Activated B cell treated with CpG ODN at 0.5 μM for 24 hours (primary cell): Measurements from ENCODE around the gene KEAP1. TPM values are rescaled to one million over a fixed set of nuclear protein-coding genes. Genes with fewer than 3 reads are reported as not detected.
"Not testable (repeated sequence)": the region's sequence is repeated elsewhere in the genome, so short reads cannot be mapped to it uniquely, and the experiment has no call there.

ENCODE experiments used
- ATAC-seq: fragments of 200-7000 bp; cut with Tn5 transposase; one replicate; pipeline ENCODE4 v1.10.0; 2021; ENCODE audit warnings: low read depth, mild to moderate bottlenecking, moderate library complexity
- CTCF ChIA-PET: fragments of 350-600 bp; sonication (Branson Sonifier 250); formaldehyde crosslinking; loops from one replicate; lab custom pipeline; 2021; ENCODE audit warnings: antibody characterized with exemption; lab: Charles Lee
- POLR2A ChIA-PET: fragments of 350-600 bp; sonication (Branson Sonifier 250); formaldehyde crosslinking; loops from one replicate; lab custom pipeline; 2021; ENCODE audit warnings: antibody characterized with exemption; lab: Charles Lee
- DNase-seq: peaks from one replicate; pipeline ENCODE4 v3.0.0; 2022
- H3K27ac Mint-ChIP-seq: one replicate; pipeline ENCODE4 v1.8.0; 2020; ENCODE audit warnings: mixed read lengths
- H3K27me3 Mint-ChIP-seq: one replicate; pipeline ENCODE4 v1.8.0; 2021; ENCODE audit warnings: mixed read lengths
- H3K36me3 Mint-ChIP-seq: one replicate; pipeline ENCODE4 v1.8.0; 2021; ENCODE audit warnings: low read depth, mixed read lengths
- H3K4me1 Mint-ChIP-seq: one replicate; pipeline ENCODE4 v1.8.0; 2021; ENCODE audit warnings: mixed read lengths
- H3K4me3 Mint-ChIP-seq: one replicate; pipeline ENCODE4 v1.8.0; 2020; ENCODE audit warnings: mild to moderate bottlenecking, mixed read lengths
- H3K9me3 Mint-ChIP-seq: one replicate; pipeline ENCODE4 v1.8.0; 2020; ENCODE audit warnings: mixed read lengths
- intact Hi-C: fragments of 100-400 bp; cut with micrococcal nuclease; formaldehyde crosslinking; loops from one replicate; pipeline ENCODE4 v1.15.1; 2024
- total RNA-seq: library from RNA; stranded (reverse); gene quantifications from 2 replicates; pipeline ENCODE4 v1.2.3, GENCODE V29; 2022
- TF ChIP-seq, protein P1 (sequence below): fragments of 200-600 bp; IDR thresholded peaks from one replicate; pipeline ENCODE4 v1.8.0; 2022; ENCODE audit warnings: antibody characterized with exemption, mild to moderate bottlenecking

The KEAP1 gene
- total RNA-seq, 1 donor from 2014 or later, result 38.9 TPM

- POLR2A ChIA-PET, result interaction anchor here (0.5 to 3.0 kb wide), 11 partner anchors 10 to 831 kb away, joined by 3 to 16 read pairs (median 5); partner anchors contain the start of genes CDKN2D and QTRT1
- intact Hi-C loops, result loop anchor here (1.0 kb wide), 2 partner anchors 23 to 41 kb away; partner anchors contain the start of gene KRI1
- DNase-seq (peak; percentile 79), ATAC-seq (peak; percentile 88)
- CTCF ChIA-PET, result interaction anchor here (2.5 to 2.9 kb wide), 2 partner anchors 24 to 29 kb away, joined by 16 to 23 read pairs; partner anchors contain the start of genes CDKN2D and KRI1
- peak within 1 kb of the TSS; percentile 86 for H3K4me3 Mint-ChIP-seq
- no peaks in the 10 kb centered on the region for H3K9me3 Mint-ChIP-seq
- TF ChIP-seq, protein P1, sequence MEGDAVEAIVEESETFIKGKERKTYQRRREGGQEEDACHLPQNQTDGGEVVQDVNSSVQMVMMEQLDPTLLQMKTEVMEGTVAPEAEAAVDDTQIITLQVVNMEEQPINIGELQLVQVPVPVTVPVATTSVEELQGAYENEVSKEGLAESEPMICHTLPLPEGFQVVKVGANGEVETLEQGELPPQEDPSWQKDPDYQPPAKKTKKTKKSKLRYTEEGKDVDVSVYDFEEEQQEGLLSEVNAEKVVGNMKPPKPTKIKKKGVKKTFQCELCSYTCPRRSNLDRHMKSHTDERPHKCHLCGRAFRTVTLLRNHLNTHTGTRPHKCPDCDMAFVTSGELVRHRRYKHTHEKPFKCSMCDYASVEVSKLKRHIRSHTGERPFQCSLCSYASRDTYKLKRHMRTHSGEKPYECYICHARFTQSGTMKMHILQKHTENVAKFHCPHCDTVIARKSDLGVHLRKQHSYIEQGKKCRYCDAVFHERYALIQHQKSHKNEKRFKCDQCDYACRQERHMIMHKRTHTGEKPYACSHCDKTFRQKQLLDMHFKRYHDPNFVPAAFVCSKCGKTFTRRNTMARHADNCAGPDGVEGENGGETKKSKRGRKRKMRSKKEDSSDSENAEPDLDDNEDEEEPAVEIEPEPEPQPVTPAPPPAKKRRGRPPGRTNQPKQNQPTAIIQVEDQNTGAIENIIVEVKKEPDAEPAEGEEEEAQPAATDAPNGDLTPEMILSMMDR, result no peak
- H3K27ac Mint-ChIP-seq, result peak within 1 kb of the TSS; percentile 72
- peaks cover 9% of the 10 kb centered on the region for H3K27me3 Mint-ChIP-seq
- peaks cover 18% of the 10 kb centered on the region for H3K4me1 Mint-ChIP-seq
- peaks cover 12% of the 10 kb centered on the region for H3K36me3 Mint-ChIP-seq
These were observed 40.5 kb upstream of the KEAP1 start, which contains the start of gene ATG4D for GRCh38 chr19:10543420-10544241. Gene ATG4D, plus strand, starts transcription at chr19:10543904. Its CDS starts 187 bp downstream, at chr19:10544091.

GRCh38 chr19:10543059-10543419 is 39.9 kb upstream of the KEAP1 start:
- Mint-ChIP-seq H3K36me3 (peaks cover 7% of the 10 kb centered on the region), H3K4me1 (peaks cover 18% of the 10 kb centered on the region), H3K27ac (peak overlapping the region; percentile 66), H3K27me3 (peaks cover 12% of the 10 kb centered on the region), H3K4me3 (peak overlapping the region; percentile 77), H3K9me3 (no peaks in the 10 kb centered on the region)
- TF ChIP-seq, protein P1, result no peak
- intact Hi-C loops, result loop anchor here (1.0 kb wide), 2 partner anchors 23 to 41 kb away; partner anchors contain the start of gene KRI1
- DNase-seq (no peak), ATAC-seq (no peak)
- ChIA-PET CTCF (interaction anchor here (0.8 to 2.9 kb wide), 3 partner anchors 10 to 29 kb away, joined by 3 to 23 read pairs (median 16); partner anchors contain the start of genes CDKN2D and KRI1), POLR2A (interaction anchor here (0.6 to 3.0 kb wide), 12 partner anchors 10 to 832 kb away, joined by 3 to 16 read pairs (median 4); partner anchors contain the start of genes CDKN2D, KRI1 and QTRT1)

GRCh38 chr19:10539016-10539415 is 35.9 kb upstream of the KEAP1 start:
- H3K4me1 Mint-ChIP-seq, POLR2A ChIA-PET, H3K36me3 Mint-ChIP-seq, H3K27ac Mint-ChIP-seq, ATAC-seq, H3K9me3 Mint-ChIP-seq, H3K4me3 Mint-ChIP-seq, DNase-seq, intact Hi-C loops, CTCF ChIA-PET: not testable (repeated sequence)
- peaks cover 16% of the 10 kb centered on the region for H3K27me3 Mint-ChIP-seq

- Mint-ChIP-seq H3K4me1 (peaks cover 7% of the 10 kb centered on the region), H3K4me3 (no peak overlapping the region), H3K27ac (no peak overlapping the region), H3K27me3 (peaks cover 16% of the 10 kb centered on the region), H3K9me3 (no peaks in the 10 kb centered on the region), H3K36me3 (no peaks in the 10 kb centered on the region)
- DNase-seq (no peak), ATAC-seq (no peak)
- TF ChIP-seq, protein P1, result no peak
- POLR2A ChIA-PET, result interaction anchor here (0.6 kb wide), 1 partner anchor 371 kb away, joined by 4 read pairs; no protein-coding TSS in a partner anchor
- intact Hi-C loops, result no loop called here
- CTCF ChIA-PET, result no interaction called here
These were observed 35.2 kb upstream of the KEAP1 start for GRCh38 chr19:10538204-10538983.

- H3K36me3 Mint-ChIP-seq, result no peaks in the 10 kb centered on the region
- H3K27me3 Mint-ChIP-seq, result peaks cover 16% of the 10 kb centered on the region
- intact Hi-C loops, result no loop called here
- H3K4me3 Mint-ChIP-seq, result no peak overlapping the region
- DNase-seq (no peak), ATAC-seq (no peak)
- CTCF ChIA-PET, result no interaction called here
- H3K4me1 Mint-ChIP-seq, result peaks cover 4% of the 10 kb centered on the region
- TF ChIP-seq, protein P1, result no peak
- POLR2A ChIA-PET, result interaction anchor here (0.6 kb wide), 1 partner anchor 372 kb away, joined by 4 read pairs; no protein-coding TSS in a partner anchor
- H3K9me3 Mint-ChIP-seq, result no peaks in the 10 kb centered on the region
- no peak overlapping the region for H3K27ac Mint-ChIP-seq
These were observed 34.5 kb upstream of the KEAP1 start for GRCh38 chr19:10537668-10538067.
